ENCODE measurements around the gene SNAP47.

SNAP47 gene

GRCh38 chr1:227768640-227769039, 33.4 kb downstream of the SNAP47 start:
- DNase-seq (ENCODE audit: low read depth): no peak

GRCh38 chr1:227769047-227769935, 34.1 kb downstream of the SNAP47 start:
- no peak for DNase-seq (ENCODE audit: low read depth)

GRCh38 chr1:227769936-227770494, 34.8 kb downstream of the SNAP47 start:
- no peak for DNase-seq (ENCODE audit: low read depth)

GRCh38 chr1:227770812-227771211, 35.6 kb downstream of the SNAP47 start:
- no peak for DNase-seq (ENCODE audit: low read depth)

- DNase-seq (ENCODE audit: low read depth): no peak
Measured at GRCh38 chr1:227771326-227771725, 36.1 kb downstream of the SNAP47 start.

GRCh38 chr1:227771771-227772170, 36.5 kb downstream of the SNAP47 start:
- DNase-seq (ENCODE audit: low read depth): no peak

GRCh38 chr1:227773558-227773957, 38.3 kb downstream of the SNAP47 start:
- DNase-seq (ENCODE audit: low read depth): no peak

GRCh38 chr1:227774051-227774731, 39.0 kb downstream of the SNAP47 start:
- DNase-seq (ENCODE audit: low read depth): no peak

- no peak for DNase-seq (ENCODE audit: low read depth)
Measured at GRCh38 chr1:227774821-227775661, 39.8 kb downstream of the SNAP47 start.

- DNase-seq (ENCODE audit: low read depth): no peak
Measured at GRCh38 chr1:227775841-227776240, 40.6 kb downstream of the SNAP47 start.

GRCh38 chr1:227776331-227776771, 41.1 kb downstream of the SNAP47 start:
- DNase-seq (ENCODE audit: low read depth): no peak

- DNase-seq (ENCODE audit: low read depth): no peak
Measured at GRCh38 chr1:227777156-227777555, 41.9 kb downstream of the SNAP47 start.

GRCh38 chr1:227777646-227778045, 42.4 kb downstream of the SNAP47 start:
- no peak for DNase-seq (ENCODE audit: low read depth)

GRCh38 chr1:227778401-227778947, 43.2 kb downstream of the SNAP47 start:
- no peak for DNase-seq (ENCODE audit: low read depth)

GRCh38 chr1:227779021-227779441, 43.8 kb downstream of the SNAP47 start:
- no peak for DNase-seq (ENCODE audit: low read depth)

GRCh38 chr1:227779685-227780084, 44.5 kb downstream of the SNAP47 start:
- no peak for DNase-seq (ENCODE audit: low read depth)

GRCh38 chr1:227780101-227781044, 45.1 kb downstream of the SNAP47 start:
- DNase-seq (ENCODE audit: low read depth): no peak

- DNase-seq (ENCODE audit: low read depth): no peak
Measured at GRCh38 chr1:227781314-227781930, 46.2 kb downstream of the SNAP47 start.

- DNase-seq (ENCODE audit: low read depth): no peak
Measured at GRCh38 chr1:227782226-227782625, 47.0 kb downstream of the SNAP47 start.
